Endodermal cell (in vitro differentiated cells): Measurements from ENCODE around the gene SMG7. TPM values are rescaled to one million over a fixed set of nuclear protein-coding genes. Genes with fewer than 3 reads are reported as not detected.

Source experiments
- DNase-seq: peaks from one replicate; pipeline ENCODE4 v3.0.0-alpha.2; 2017
- H3K27ac ChIP-seq: 2 replicates; pipeline ENCODE4 v1.5.1; 2013; ENCODE audit warnings: mild to moderate bottlenecking, low read depth, low read length, moderate library complexity
- H3K27me3 ChIP-seq: 2 replicates; pipeline ENCODE4 v1.6.1; 2013; ENCODE audit warnings: mild to moderate bottlenecking, low read length, moderate library complexity; ENCODE audit not compliant: insufficient read depth, control insufficient read depth, poor library complexity, severe bottlenecking
- H3K36me3 ChIP-seq: 2 replicates; pipeline ENCODE4 v1.7.0; 2013; ENCODE audit warnings: mild to moderate bottlenecking, low read length, moderate library complexity; ENCODE audit not compliant: control insufficient read depth, insufficient read depth
- H3K4me1 ChIP-seq: one replicate; pipeline ENCODE4 v1.7.0; 2013; ENCODE audit warnings: low read length; ENCODE audit not compliant: control insufficient read depth, insufficient read depth
- H3K4me3 ChIP-seq: 2 replicates; pipeline ENCODE4 v1.5.1; 2013; ENCODE audit warnings: mild to moderate bottlenecking, low read length, moderate library complexity
- H3K9ac ChIP-seq: 2 replicates; pipeline ENCODE4 v1.6.1; 2013; ENCODE audit warnings: mild to moderate bottlenecking, low read length, moderate library complexity; ENCODE audit not compliant: poor library complexity, severe bottlenecking; ENCODE audit errors: extremely low read depth
- H3K9me3 ChIP-seq: 2 replicates; pipeline ENCODE4 v1.6.1; 2013; ENCODE audit warnings: mild to moderate bottlenecking, low read length, moderate library complexity; ENCODE audit not compliant: control insufficient read depth
- H3K27ac Mint-ChIP-seq: 2 replicates; pipeline ENCODE4 v1.8.0; 2020; ENCODE audit warnings: mixed read lengths
- H3K27me3 Mint-ChIP-seq: 2 replicates; pipeline ENCODE4 v1.8.0; 2021; ENCODE audit warnings: mild to moderate bottlenecking, mixed read lengths; ENCODE audit not compliant: insufficient read depth
- H3K36me3 Mint-ChIP-seq: 2 replicates; pipeline ENCODE4 v1.8.0; 2020; ENCODE audit warnings: low read depth, mixed read lengths
- H3K4me1 Mint-ChIP-seq: 2 replicates; pipeline ENCODE4 v1.8.0; 2020; ENCODE audit warnings: mixed read lengths
- H3K4me3 Mint-ChIP-seq: 2 replicates; pipeline ENCODE4 v1.8.0; 2020; ENCODE audit warnings: mild to moderate bottlenecking, moderate library complexity, mixed read lengths
- H3K9me3 Mint-ChIP-seq: 2 replicates; pipeline ENCODE4 v1.8.0; 2020; ENCODE audit warnings: mild to moderate bottlenecking, mixed read lengths
- WGBS, 2 experiments: methylation state at CpG; one replicate each; pipeline versions ENCODE4 v1.1.5 to v1.1.7; 2013; ENCODE audit warnings: missing lambda C conversion rate in 2 of 2, mixed read lengths in 1 of 2; ENCODE audit not compliant: insufficient coverage in 1 of 2, insufficient read length in 1 of 2; 5-methylcytosine and 5-hydroxymethylcytosine counted together
- total RNA-seq, 2 donors: library from RNA; stranded (reverse); fragmentation: NEBNext Ultra II Directional in 1 of 2; extraction: Animal tissue kit (Norgen Biotek cat#: 25700) in 1 of 2; gene quantifications; 2 replicates in 1 of 2; 3 replicates in 1 of 2; pipeline ENCODE4 v1.2.1, GENCODE V29; 2021
- TF ChIP-seq, protein P1 (sequence below): fragments of 200-600 bp; sonication (generic); conservative IDR thresholded peaks from 2 replicates; pipeline ENCODE4 v1.5.0; 2021; ENCODE audit warnings: antibody characterized with exemption, mild to moderate bottlenecking

The SMG7 gene
- total RNA-seq, 2 donors from 2014 or later: 60.5 to 75.9 TPM

DNA sequence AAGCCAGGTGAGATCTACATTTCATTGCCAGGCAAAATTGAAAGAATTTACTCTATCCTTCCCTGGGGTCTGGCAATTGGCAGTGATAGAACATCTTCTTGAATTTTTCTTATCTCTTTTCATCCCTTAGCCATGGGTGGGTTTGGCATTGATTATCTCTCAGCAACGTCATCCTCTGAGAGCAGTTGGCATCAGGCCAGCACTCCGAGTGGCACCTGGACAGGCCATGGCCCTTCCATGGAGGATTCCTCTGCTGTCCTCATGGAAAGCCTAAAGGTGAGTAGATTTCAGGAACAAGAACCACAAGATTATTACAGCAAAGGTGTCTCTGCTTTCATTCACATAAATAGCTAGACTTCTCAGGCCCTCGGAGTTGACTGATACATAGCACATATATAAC lies 78.6 kb downstream of the SMG7 start:
- H3K27me3 ChIP-seq: no peaks in the 10 kb centered on the region
- peaks cover 26% of the 10 kb centered on the region for H3K4me1 ChIP-seq
- no peak overlapping the region for H3K4me3 ChIP-seq
- WGBS, 2 experiments: 94 to 96% methylated on average over 2 to 3 of the region's 3 CpGs
- H3K9ac ChIP-seq: no peak overlapping the region
- no peak for DNase-seq
- TF ChIP-seq, protein P1, sequence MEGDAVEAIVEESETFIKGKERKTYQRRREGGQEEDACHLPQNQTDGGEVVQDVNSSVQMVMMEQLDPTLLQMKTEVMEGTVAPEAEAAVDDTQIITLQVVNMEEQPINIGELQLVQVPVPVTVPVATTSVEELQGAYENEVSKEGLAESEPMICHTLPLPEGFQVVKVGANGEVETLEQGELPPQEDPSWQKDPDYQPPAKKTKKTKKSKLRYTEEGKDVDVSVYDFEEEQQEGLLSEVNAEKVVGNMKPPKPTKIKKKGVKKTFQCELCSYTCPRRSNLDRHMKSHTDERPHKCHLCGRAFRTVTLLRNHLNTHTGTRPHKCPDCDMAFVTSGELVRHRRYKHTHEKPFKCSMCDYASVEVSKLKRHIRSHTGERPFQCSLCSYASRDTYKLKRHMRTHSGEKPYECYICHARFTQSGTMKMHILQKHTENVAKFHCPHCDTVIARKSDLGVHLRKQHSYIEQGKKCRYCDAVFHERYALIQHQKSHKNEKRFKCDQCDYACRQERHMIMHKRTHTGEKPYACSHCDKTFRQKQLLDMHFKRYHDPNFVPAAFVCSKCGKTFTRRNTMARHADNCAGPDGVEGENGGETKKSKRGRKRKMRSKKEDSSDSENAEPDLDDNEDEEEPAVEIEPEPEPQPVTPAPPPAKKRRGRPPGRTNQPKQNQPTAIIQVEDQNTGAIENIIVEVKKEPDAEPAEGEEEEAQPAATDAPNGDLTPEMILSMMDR: no peak
- H3K27ac ChIP-seq: no peak overlapping the region
- Mint-ChIP-seq H3K27me3 (no peaks in the 10 kb centered on the region), H3K27ac (peak overlapping the region; percentile 49), H3K4me1 (peaks cover 45% of the 10 kb centered on the region), H3K9me3 (no peaks in the 10 kb centered on the region), H3K4me3 (no peak overlapping the region), H3K36me3 (peaks cover 68% of the 10 kb centered on the region)
- no peaks in the 10 kb centered on the region for H3K9me3 ChIP-seq
- H3K36me3 ChIP-seq: peaks cover 92% of the 10 kb centered on the region

DNA sequence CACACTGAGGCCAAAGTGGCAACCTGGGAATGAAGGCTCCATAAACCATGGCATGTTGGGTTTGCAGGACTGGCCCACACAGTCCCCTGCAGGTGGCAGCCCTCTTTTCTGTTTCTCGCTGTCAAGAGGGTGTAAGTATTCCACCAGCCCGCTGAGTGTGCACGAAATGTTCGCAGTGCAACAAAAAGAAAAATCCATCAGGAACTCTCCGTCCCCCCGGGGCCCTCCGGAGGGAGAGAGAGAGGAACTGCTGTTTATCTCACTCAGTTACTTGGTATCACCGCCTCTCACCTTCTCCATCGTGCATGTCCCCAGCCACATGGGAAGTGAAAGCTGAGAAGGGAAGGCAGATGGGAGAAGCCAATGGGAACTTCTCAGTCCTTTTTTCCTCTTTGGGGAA lies 79.6 kb downstream of the SMG7 start:
- no peak overlapping the region for H3K9ac ChIP-seq
- no peak for DNase-seq
- no peaks in the 10 kb centered on the region for H3K9me3 ChIP-seq
- no peaks in the 10 kb centered on the region for H3K9me3 Mint-ChIP-seq
- H3K27ac Mint-ChIP-seq: no peak overlapping the region
- TF ChIP-seq, protein P1: peak; percentile 47
- H3K27me3 ChIP-seq: no peaks in the 10 kb centered on the region
- H3K4me1 Mint-ChIP-seq: peaks cover 43% of the 10 kb centered on the region
- no peak overlapping the region for H3K4me3 ChIP-seq
- peaks cover 16% of the 10 kb centered on the region for H3K4me1 ChIP-seq
- H3K27ac ChIP-seq: no peak overlapping the region
- WGBS, 2 experiments: 95 to 96% methylated on average over 5 to 9 of the region's 9 CpGs
- H3K4me3 Mint-ChIP-seq: no peak overlapping the region
- H3K36me3 ChIP-seq: peaks cover 85% of the 10 kb centered on the region
- peaks cover 60% of the 10 kb centered on the region for H3K36me3 Mint-ChIP-seq
- no peaks in the 10 kb centered on the region for H3K27me3 Mint-ChIP-seq

DNA sequence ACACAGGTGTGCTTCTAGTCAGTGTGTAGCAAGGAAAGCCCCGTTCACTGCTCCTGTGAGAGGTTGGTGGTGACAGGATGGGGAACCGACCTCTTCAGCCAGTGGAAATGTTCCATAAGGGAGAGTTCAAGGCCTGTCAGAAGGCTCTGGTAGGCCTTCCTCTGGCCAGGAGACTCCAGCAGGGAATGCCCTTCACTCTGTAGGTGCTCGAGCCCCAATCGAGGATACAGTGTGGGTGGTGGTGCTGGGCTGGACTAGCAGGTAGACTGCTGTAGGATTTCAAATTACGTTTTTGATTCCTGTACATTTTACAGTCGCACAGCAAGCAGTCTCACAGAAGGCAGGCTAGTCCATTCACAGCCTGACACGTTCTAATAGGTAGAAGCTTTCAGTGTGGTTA lies 80.1 kb downstream of the SMG7 start:
- peaks cover 61% of the 10 kb centered on the region for H3K36me3 Mint-ChIP-seq
- no peak overlapping the region for H3K4me3 Mint-ChIP-seq
- H3K4me3 ChIP-seq: no peak overlapping the region
- TF ChIP-seq, protein P1: no peak
- DNase-seq: no peak
- H3K9me3 Mint-ChIP-seq: no peaks in the 10 kb centered on the region
- H3K27ac Mint-ChIP-seq: no peak overlapping the region
- H3K9ac ChIP-seq: no peak overlapping the region
- 88 to 91% methylated on average over 4 to 7 of the region's 7 CpGs for WGBS, 2 experiments
- H3K36me3 ChIP-seq: peaks cover 85% of the 10 kb centered on the region
- peaks cover 41% of the 10 kb centered on the region for H3K4me1 Mint-ChIP-seq
- H3K27me3 ChIP-seq: no peaks in the 10 kb centered on the region
- no peak overlapping the region for H3K27ac ChIP-seq
- no peaks in the 10 kb centered on the region for H3K9me3 ChIP-seq
- H3K4me1 ChIP-seq: peaks cover 16% of the 10 kb centered on the region
- H3K27me3 Mint-ChIP-seq: no peaks in the 10 kb centered on the region
